ENCODE measurements around the gene PRKCA.

PRKCA gene

GRCh38 chr17:66772148-66772812, 469.9 kb downstream of the PRKCA start:
- Mint-ChIP-seq H3K36me3 (peaks cover 12% of the 10 kb centered on the region), H3K9me3 (no peaks in the 10 kb centered on the region), H3K4me3 (no peak overlapping the region), H3K27ac (no peak overlapping the region), H3K4me1 (no peaks in the 10 kb centered on the region)
- DNase-seq (ENCODE audit: low spot score in 2 of 2) (no peak), ATAC-seq (no peak)

GRCh38 chr17:66775271-66775670, 472.9 kb downstream of the PRKCA start:
- DNase-seq (ENCODE audit: low spot score in 2 of 2) (no peak), ATAC-seq (no peak)
- Mint-ChIP-seq H3K27ac (no peak overlapping the region), H3K36me3 (peaks cover 23% of the 10 kb centered on the region), H3K4me3 (no peak overlapping the region), H3K4me1 (no peaks in the 10 kb centered on the region), H3K9me3 (no peaks in the 10 kb centered on the region)

- H3K36me3 Mint-ChIP-seq = peaks cover 23% of the 10 kb centered on the region
- no peaks in the 10 kb centered on the region for H3K9me3 Mint-ChIP-seq
- no peak for ATAC-seq
- DNase-seq (ENCODE audit: low spot score in 2 of 2) = no peak
- no peak overlapping the region for H3K27ac Mint-ChIP-seq
- no peaks in the 10 kb centered on the region for H3K4me1 Mint-ChIP-seq
- no peak overlapping the region for H3K4me3 Mint-ChIP-seq
These were observed 473.5 kb downstream of the PRKCA start for GRCh38 chr17:66775881-66776400.

GRCh38 chr17:66776999-66777688, 474.7 kb downstream of the PRKCA start:
- no peak for ATAC-seq
- Mint-ChIP-seq H3K4me1 (no peaks in the 10 kb centered on the region), H3K9me3 (no peaks in the 10 kb centered on the region), H3K36me3 (peaks cover 23% of the 10 kb centered on the region), H3K27ac (no peak overlapping the region), H3K4me3 (no peak overlapping the region)
- DNase-seq (ENCODE audit: low spot score in 2 of 2) = no peak

- no peaks in the 10 kb centered on the region for H3K9me3 Mint-ChIP-seq
- H3K4me3 Mint-ChIP-seq = no peak overlapping the region
- ATAC-seq = no peak
- no peak for DNase-seq (ENCODE audit: low spot score in 2 of 2)
- H3K36me3 Mint-ChIP-seq = peaks cover 23% of the 10 kb centered on the region
- no peak overlapping the region for H3K27ac Mint-ChIP-seq
- no peaks in the 10 kb centered on the region for H3K4me1 Mint-ChIP-seq
These were observed 475.3 kb downstream of the PRKCA start for GRCh38 chr17:66777689-66778225.

- Mint-ChIP-seq H3K9me3 (no peaks in the 10 kb centered on the region), H3K4me1 (no peaks in the 10 kb centered on the region), H3K4me3 (no peak overlapping the region), H3K36me3 (peaks cover 22% of the 10 kb centered on the region), H3K27ac (no peak overlapping the region)
- DNase-seq (ENCODE audit: low spot score in 2 of 2) (no peak), ATAC-seq (no peak)
These were observed 476.3 kb downstream of the PRKCA start for GRCh38 chr17:66778531-66779236.

GRCh38 chr17:66779237-66779606, 476.8 kb downstream of the PRKCA start:
- no peaks in the 10 kb centered on the region for H3K9me3 Mint-ChIP-seq
- DNase-seq (ENCODE audit: low spot score in 2 of 2) (no peak), ATAC-seq (no peak)
- H3K4me3 Mint-ChIP-seq = no peak overlapping the region
- H3K27ac Mint-ChIP-seq = no peak overlapping the region
- no peaks in the 10 kb centered on the region for H3K4me1 Mint-ChIP-seq
- peaks cover 17% of the 10 kb centered on the region for H3K36me3 Mint-ChIP-seq

GRCh38 chr17:66781135-66781534, 478.7 kb downstream of the PRKCA start:
- DNase-seq (ENCODE audit: low spot score in 2 of 2) = no peak
- Mint-ChIP-seq H3K36me3 (peaks cover 14% of the 10 kb centered on the region), H3K4me3 (no peak overlapping the region), H3K27ac (no peak overlapping the region), H3K9me3 (no peaks in the 10 kb centered on the region), H3K4me1 (no peaks in the 10 kb centered on the region)
- ATAC-seq = no peak

- Mint-ChIP-seq H3K4me1 (no peaks in the 10 kb centered on the region), H3K36me3 (peaks cover 31% of the 10 kb centered on the region), H3K9me3 (no peaks in the 10 kb centered on the region), H3K4me3 (no peak overlapping the region), H3K27ac (peak overlapping the region; percentile 70)
- ATAC-seq = no peak
- no peak for DNase-seq (ENCODE audit: low spot score in 2 of 2)
These were observed 480.4 kb downstream of the PRKCA start for GRCh38 chr17:66782851-66783250.

- peaks cover 30% of the 10 kb centered on the region for H3K36me3 Mint-ChIP-seq
- no peaks in the 10 kb centered on the region for H3K4me1 Mint-ChIP-seq
- no peak for DNase-seq (ENCODE audit: low spot score in 2 of 2)
- ATAC-seq = no peak
- no peak overlapping the region for H3K4me3 Mint-ChIP-seq
- H3K9me3 Mint-ChIP-seq = no peaks in the 10 kb centered on the region
- no peak overlapping the region for H3K27ac Mint-ChIP-seq
These were observed 481.4 kb downstream of the PRKCA start for GRCh38 chr17:66783656-66784381.

GRCh38 chr17:66784621-66785364, 482.4 kb downstream of the PRKCA start:
- Mint-ChIP-seq H3K4me3 (no peak overlapping the region), H3K27ac (no peak overlapping the region), H3K4me1 (no peaks in the 10 kb centered on the region), H3K9me3 (no peaks in the 10 kb centered on the region), H3K36me3 (peaks cover 30% of the 10 kb centered on the region)
- DNase-seq (ENCODE audit: low spot score in 2 of 2) (no peak), ATAC-seq (no peak)

- H3K9me3 Mint-ChIP-seq = no peaks in the 10 kb centered on the region
- no peak overlapping the region for H3K27ac Mint-ChIP-seq
- peaks cover 41% of the 10 kb centered on the region for H3K36me3 Mint-ChIP-seq
- no peak overlapping the region for H3K4me3 Mint-ChIP-seq
- DNase-seq (ENCODE audit: low spot score in 2 of 2) (no peak), ATAC-seq (no peak)
- no peaks in the 10 kb centered on the region for H3K4me1 Mint-ChIP-seq
These were observed 483.7 kb downstream of the PRKCA start for GRCh38 chr17:66786107-66786506.

GRCh38 chr17:66787914-66788313, 485.5 kb downstream of the PRKCA start:
- peaks cover 41% of the 10 kb centered on the region for H3K36me3 Mint-ChIP-seq
- DNase-seq (ENCODE audit: low spot score in 2 of 2) = no peak
- no peaks in the 10 kb centered on the region for H3K9me3 Mint-ChIP-seq
- no peak overlapping the region for H3K27ac Mint-ChIP-seq
- no peak overlapping the region for H3K4me3 Mint-ChIP-seq
- ATAC-seq = no peak
- no peaks in the 10 kb centered on the region for H3K4me1 Mint-ChIP-seq

- Mint-ChIP-seq H3K27ac (no peak overlapping the region), H3K36me3 (peaks cover 53% of the 10 kb centered on the region), H3K4me1 (no peaks in the 10 kb centered on the region), H3K9me3 (no peaks in the 10 kb centered on the region), H3K4me3 (no peak overlapping the region)
- DNase-seq (ENCODE audit: low spot score in 2 of 2) = no peak
- no peak for ATAC-seq
These were observed 486.7 kb downstream of the PRKCA start for GRCh38 chr17:66789093-66789492.

Data from stimulated activated effector memory CD8-positive, alpha-beta T cell treated with anti-CD3 and anti-CD28 coated beads, Interleukin-12 subunit alpha, Interleukin-12 subunit beta, amount 100 ng/mL, for 72 hours (primary cell).